HG03280 (cell line): ENCODE results near the gene SNRPD3.
A peak's percentile ranks its signal among the peaks of the same experiment; 100 is the strongest.

Experiments used
- ATAC-seq: cut with Tn5 transposase; IDR thresholded peaks from one replicate; pipeline ENCODE4 v1.9.1; 2021; ENCODE audit warnings: mild to moderate bottlenecking, moderate library complexity; ENCODE audit not compliant: unreplicated experiment

The SNRPD3 gene

DNA sequence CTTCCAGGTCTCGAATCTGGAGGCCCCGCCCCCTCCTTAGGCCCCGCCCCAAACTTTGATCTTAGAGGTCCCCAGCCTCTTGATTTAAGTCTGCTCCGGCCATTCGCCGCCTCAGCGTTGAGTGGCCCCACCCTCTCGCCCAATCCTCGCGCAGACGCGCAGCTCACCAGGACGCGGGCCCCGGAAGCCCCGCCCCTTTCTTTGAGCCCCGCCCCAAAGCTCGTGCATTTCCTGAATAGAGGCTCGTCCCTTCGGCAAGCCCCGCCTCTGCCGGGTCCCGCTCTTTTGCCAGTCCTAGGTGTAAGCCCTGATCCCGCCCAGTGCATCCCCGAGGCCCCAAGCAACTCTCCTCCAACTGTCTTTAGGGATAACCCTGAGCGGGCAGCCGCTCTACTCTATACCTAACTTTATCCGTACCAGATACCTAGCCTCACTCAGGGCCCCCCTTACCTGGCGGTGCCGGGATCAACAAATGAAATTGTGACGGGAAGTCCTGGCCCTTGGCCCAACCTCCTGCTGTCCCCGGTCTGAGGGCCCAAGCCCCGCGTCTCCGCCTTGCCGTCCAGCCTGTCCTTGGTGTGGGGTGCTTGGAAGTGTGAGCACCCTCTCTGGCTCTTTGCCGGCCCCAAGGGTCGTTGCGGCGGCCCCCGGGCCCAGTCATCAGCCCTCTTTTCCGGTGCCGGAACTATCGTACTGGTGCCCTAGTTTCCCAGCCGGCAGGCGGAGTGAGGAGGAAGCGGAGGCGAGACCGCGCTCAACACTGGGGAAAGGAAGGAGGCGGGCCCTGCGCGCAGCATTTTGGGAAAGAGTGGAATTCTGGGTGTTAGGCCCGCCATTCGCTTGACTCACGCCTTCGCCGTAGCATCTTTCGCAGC, at the start of gene SNRPD3:
SNRPD3 (plus strand) TSS at position 835 of the 875 bp plus-strand sequence. CDS start 1,676 bp downstream, outside the sequence.
- peak; percentile 77 for ATAC-seq

- ATAC-seq = no peak
Observed at GRCh38 chr22:24506802-24507438, 48.9 kb upstream of the SNRPD3 start.

- no peak for ATAC-seq
Observed at GRCh38 chr22:24507716-24508115, 48.1 kb upstream of the SNRPD3 start.

DNA sequence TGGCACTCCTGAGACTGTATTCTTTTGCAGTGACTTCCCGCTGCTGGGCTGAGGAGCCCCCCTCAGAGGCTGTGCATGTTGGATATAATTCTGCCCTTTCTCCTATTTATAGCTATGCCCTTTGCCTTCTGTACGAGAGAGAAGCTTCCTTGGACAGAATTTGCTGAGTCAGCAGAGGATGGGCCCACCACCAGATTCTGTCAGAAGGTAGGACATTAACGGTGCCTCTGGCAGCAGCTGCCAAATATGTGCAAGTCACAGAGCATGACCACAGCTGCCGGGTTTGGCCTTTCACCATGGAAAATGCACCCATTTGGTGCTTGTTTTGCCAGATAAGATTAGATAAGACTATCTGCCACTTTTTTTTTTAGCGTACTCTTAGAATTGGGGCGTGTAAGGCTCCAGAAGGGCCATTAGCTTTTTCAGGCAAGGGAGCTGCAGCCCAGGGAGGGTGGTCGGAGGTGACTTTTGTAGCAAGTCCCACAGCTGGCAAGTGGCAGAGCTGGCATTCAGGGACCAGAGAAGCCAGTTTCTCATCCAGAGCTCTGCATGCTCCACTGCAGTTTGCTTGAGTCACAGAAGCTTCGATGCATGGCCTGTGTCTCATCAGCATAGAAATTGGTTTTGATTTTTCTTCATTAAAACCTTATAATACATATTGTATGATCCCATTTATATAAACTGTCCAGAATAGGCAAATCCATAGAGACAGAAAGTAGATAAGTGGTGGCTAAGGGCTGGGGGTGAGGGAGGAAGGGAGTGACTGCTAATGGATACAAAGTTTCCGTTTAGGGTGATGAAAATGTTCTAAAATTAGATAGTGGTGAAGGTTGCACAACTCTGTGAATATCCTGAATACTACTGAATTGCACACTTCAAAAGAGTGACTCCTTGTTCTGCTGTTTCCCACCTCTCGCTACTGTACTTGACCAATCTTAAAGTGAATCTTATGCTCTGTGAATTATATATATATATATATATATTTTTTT, 44.9 kb upstream of the SNRPD3 start:
- ATAC-seq = no peak

DNA sequence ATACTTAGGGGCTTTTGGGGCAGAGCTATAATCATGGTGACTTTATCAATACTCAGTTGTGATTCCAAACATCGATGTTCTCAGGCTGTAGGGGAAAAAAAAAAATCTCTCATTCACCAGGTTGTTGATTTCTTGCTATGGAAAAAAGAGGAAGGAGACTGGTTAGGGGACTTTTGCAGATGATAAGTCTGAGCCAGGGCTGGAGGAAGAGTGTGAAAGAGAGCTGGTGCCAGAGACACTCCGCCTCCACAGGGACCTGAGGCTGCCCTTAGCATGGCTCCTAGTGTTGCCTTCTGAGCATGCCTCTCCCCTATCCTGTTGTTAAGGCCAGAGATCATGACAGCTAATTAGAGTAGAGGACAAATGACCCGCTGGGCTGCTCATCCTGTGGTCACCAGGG, 43.8 kb upstream of the SNRPD3 start:
- ATAC-seq = no peak

GRCh38 chr22:24513378-24514240, 42.2 kb upstream of the SNRPD3 start:
- no peak for ATAC-seq

DNA sequence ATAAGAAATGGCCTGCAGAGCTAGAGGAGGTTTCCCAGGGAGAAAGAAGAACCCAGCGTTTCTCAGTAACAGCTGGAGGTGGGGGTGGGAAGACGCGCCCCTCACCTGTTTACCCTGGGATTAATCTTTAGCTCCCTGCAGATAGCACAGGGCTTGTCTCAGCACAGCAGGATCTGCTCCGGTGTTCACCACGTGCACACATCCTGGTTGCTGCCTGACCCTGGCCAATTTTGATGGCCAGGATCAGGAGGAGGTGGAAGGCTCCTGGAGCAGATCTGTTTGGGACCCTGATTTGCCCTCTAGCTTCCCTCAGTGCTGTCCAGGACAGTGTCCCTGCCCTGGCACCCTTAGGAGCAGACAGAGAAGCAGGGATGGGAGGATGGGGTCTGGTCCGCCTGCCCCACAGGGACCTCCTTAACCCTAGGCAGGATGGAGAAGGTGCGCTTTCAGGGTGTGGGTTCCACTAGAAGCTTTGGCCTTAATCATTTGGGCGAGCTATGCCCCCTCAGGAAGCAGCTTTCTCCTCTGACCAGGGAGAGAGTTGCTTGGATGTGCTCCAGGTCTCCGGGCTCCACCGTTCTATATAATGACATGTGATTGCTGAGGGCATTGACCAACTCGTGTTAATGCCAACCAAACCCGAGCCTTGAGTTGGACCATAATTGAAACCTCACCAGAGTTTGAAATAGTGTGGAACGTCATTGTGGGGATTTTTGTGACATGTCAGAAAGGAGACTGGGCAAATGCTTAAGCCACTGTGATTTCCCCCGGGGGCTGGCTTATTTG, 41.4 kb upstream of the SNRPD3 start:
- ATAC-seq = no peak

GRCh38 chr22:24515027-24515338, 40.8 kb upstream of the SNRPD3 start:
- no peak for ATAC-seq

DNA sequence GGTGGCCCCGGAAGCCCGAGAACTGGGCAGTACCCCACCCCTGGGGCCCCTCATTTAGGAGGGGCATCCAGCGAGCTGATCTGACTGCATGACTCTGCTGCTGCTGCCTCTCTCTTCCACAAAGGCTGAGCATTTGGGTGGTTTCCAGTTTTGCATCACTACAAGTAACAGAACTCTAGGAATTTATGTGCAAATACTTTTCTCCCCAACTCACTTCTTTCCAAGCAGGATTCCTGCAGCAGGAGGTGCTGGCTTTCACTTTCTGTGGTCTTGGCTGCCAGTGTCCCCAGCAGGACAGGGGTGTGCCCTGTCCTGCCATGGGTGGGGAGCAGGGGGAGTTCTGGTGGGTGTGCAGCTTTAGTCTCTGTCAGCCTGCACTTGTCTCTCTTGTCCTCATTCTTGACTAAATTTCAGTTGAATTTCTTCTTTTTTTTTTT, 39.5 kb upstream of the SNRPD3 start:
- no peak for ATAC-seq

GRCh38 chr22:24517446-24517845, 38.4 kb upstream of the SNRPD3 start:
- no peak for ATAC-seq

DNA sequence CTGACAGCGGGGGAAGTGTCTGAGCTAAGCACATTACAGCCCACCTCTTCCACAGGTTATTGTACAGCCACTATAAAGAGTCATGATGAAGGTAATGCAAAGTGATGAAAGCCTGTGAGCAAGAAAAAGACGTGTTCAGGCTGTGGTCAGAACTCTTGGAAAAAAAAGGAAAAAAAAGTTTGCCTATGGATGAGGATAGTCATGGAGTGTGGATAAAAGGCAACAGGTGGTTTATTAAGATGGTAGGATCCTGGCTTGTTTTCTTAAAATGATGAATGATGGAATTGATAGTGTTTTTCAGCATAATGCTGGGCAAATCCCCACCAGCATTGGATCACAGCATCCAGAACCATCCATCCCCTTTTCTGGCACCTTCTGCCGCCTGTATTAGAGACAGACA, 37.6 kb upstream of the SNRPD3 start:
- no peak for ATAC-seq

GRCh38 chr22:24518771-24519485, 36.9 kb upstream of the SNRPD3 start:
- no peak for ATAC-seq

GRCh38 chr22:24519496-24519895, 36.3 kb upstream of the SNRPD3 start:
- ATAC-seq = no peak

- no peak for ATAC-seq
Observed at GRCh38 chr22:24521791-24522245, 34.0 kb upstream of the SNRPD3 start.

GRCh38 chr22:24523873-24524272, 31.9 kb upstream of the SNRPD3 start:
- no peak for ATAC-seq

GRCh38 chr22:24525416-24526037, 30.3 kb upstream of the SNRPD3 start:
- peak; percentile 86 for ATAC-seq

GRCh38 chr22:24526191-24526590, 29.6 kb upstream of the SNRPD3 start:
- ATAC-seq = no peak

DNA sequence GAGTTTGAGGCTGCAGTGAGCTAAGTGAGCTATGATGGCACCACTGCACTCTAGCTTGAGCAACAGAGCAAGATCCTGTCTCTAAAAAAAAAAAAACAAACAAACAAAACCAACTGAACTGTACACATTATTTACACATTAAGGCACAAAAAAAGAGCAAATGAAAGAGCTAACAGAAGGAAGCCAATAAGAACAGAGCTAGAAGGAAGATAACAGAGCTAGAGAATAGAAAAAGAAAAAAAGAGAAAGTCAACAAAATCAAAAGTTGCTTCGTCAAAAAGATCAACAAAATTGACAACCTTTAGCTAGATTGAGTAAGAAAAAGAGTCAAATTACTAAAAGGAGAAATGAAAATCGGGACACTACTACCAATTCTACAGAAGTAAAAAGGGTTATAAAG, 25.9 kb upstream of the SNRPD3 start:
- ATAC-seq = no peak
